IPS DF 6.9 (cell line): ENCODE data around the gene RBPMS2.

Experiments
- DNase-seq: peaks from one replicate; pipeline ENCODE4 v3.0.0-alpha.2; 2013; ENCODE audit warnings: low read depth, low spot score
- H3K27ac ChIP-seq: one replicate; pipeline ENCODE4 v1.5.1; 2013; ENCODE audit warnings: low read length, control low read depth
- H3K27me3 ChIP-seq: 2 replicates; pipeline ENCODE4 v1.6.1; 2013; ENCODE audit warnings: mild to moderate bottlenecking, low read length; ENCODE audit not compliant: control insufficient read depth, insufficient read depth
- H3K36me3 ChIP-seq: 2 replicates; pipeline ENCODE4 v1.6.1; 2013; ENCODE audit warnings: low read length; ENCODE audit not compliant: control insufficient read depth, insufficient read depth
- H3K4me1 ChIP-seq: 2 replicates; pipeline ENCODE4 v1.6.1; 2013; ENCODE audit warnings: low read length; ENCODE audit not compliant: control insufficient read depth, insufficient read depth
- H3K4me3 ChIP-seq: 2 replicates; pipeline ENCODE4 v1.5.1; 2013; ENCODE audit warnings: mild to moderate bottlenecking, low read length
- H3K9me3 ChIP-seq: 2 replicates; pipeline ENCODE4 v1.6.1; 2013; ENCODE audit warnings: low read length, inconsistent platforms; ENCODE audit not compliant: control insufficient read depth, insufficient read depth
- WGBS: extraction: QIAGEN DNeasy Blood & Tissue Kit; methylation state at CpG from one replicate; pipeline ENCODE4 v1.1.7; 2013; ENCODE audit warnings: mixed read lengths, missing lambda C conversion rate; ENCODE audit not compliant: insufficient read length, insufficient coverage; 5-methylcytosine and 5-hydroxymethylcytosine counted together

The RBPMS2 gene

DNA sequence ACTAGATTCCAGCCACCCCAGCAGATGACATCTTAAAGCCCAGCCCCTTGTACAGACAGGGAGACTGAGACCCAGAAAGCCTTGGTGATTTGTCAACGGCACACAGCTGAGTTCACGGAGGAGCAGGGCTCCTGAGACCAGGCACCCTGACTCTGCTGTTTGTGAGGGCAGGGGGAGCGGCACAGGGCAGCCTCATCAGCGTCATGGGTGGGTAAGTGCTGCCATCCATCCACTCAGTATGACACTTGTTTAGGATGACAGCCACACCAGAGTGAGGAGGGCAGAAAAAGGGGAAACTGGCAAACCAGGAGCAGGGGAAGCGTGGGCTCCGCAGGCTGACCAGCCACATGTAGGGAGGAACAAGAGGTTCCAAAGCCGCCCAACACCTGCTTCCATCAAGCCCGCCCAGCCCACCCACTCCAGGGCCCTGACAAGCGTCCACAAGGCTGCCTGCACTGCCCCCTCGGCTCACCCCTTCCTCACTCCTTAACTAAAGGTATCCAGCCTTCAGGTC, 19.9 kb downstream of the RBPMS2 start:
- H3K9me3 ChIP-seq: no peaks in the 10 kb centered on the region
- H3K36me3 ChIP-seq: peaks cover 4% of the 10 kb centered on the region; the same call in 1 of the 2 replicates

DNA sequence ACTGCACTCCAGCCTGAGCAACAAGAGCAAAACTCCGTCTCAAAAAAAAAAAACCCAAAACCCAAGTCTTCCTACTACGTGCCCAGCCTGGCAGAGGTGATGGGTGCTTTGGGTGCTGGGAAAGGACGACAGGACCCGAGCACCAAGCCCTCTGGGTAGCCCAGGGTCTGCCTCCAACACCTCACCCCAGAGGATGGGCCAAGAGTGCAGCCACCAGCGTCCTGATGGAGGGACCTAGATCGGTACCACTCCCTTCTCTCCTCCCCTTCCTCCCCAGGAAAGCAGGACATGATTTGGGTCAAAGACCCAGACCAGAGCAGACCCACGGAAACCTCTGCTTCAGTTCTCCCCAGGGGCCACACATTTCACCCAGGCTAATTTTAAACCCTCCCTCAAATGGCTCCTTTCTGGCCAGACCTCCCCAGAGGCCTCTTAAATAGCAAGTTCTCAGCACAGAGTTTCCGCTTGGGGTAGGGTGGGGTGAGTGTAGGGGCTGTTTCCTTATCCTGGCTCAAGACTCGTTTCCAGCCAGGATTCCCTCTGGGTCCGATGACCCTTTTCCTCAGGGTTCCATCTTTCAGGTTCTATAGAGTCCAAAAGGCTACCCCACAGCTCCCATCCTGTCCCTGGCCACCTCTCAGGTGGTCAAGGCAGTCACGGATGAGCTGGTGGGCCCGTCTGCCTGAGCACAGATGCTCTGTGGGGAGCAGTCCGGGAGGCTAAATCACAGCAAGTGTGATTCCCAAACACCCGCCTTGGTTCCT, 20.5 kb downstream of the RBPMS2 start:
- no peak for DNase-seq
- no CpG with 5 or more reads among the region's 14 CpGs for WGBS
- H3K27ac ChIP-seq: no peak overlapping the region

More for the DNA sequence above, 19.9 kb downstream of the RBPMS2 start:
- no peak for DNase-seq
- no peaks in the 10 kb centered on the region for H3K27me3 ChIP-seq
- H3K4me1 ChIP-seq: peaks cover 3% of the 10 kb centered on the region
- WGBS: no CpG with 5 or more reads among the region's 10 CpGs
- no peak overlapping the region for H3K4me3 ChIP-seq
- H3K27ac ChIP-seq: no peak overlapping the region

DNA sequence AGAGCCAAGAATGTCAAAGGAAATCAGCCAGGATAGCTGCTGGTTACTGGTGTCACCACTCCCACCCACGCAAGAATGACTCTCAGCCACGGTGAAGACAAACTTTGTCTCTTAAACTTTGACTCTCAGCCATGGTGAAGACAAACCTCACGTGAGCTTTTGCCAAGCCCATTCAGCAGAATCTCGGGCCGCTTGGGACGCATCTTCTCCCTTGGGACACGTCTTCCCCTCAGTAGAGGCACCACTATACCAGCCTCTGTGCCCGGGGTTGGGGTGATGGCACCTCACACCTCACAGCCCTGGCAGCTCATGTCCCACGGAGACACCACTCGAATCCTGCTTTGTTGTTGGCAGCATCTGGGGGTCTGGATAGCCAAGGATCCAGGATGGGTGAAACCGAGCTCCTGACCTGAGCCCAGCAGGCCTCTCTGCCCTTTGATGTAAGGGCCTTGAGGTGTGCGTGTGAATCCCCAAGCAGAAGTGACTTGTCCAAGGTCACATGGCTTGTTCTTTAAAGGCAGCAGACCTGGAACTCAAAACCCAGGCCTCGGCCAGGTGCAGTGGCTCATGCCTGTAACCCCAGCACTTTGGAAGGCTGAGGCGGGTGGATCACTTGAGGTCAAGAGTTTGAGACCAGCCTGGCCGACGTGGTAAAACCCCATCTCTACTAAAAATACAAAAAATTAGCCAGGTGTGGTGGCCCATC, 21.8 kb downstream of the RBPMS2 start:
- no peaks in the 10 kb centered on the region for H3K27me3 ChIP-seq
- no peak overlapping the region for H3K4me3 ChIP-seq
- DNase-seq: no peak
- peaks cover 5% of the 10 kb centered on the region for H3K4me1 ChIP-seq
- no peak overlapping the region for H3K27ac ChIP-seq
- peaks cover 9% of the 10 kb centered on the region for H3K36me3 ChIP-seq
- WGBS: no CpG with 5 or more reads among the region's 16 CpGs
- H3K9me3 ChIP-seq: no peaks in the 10 kb centered on the region

More for the DNA sequence above, 20.5 kb downstream of the RBPMS2 start:
- Histone ChIP-seq H3K36me3 (peaks cover 4% of the 10 kb centered on the region; the same call in 1 of the 2 replicates), H3K9me3 (no peaks in the 10 kb centered on the region), H3K27me3 (no peaks in the 10 kb centered on the region), H3K4me1 (peaks cover 5% of the 10 kb centered on the region), H3K4me3 (no peak overlapping the region)

DNA sequence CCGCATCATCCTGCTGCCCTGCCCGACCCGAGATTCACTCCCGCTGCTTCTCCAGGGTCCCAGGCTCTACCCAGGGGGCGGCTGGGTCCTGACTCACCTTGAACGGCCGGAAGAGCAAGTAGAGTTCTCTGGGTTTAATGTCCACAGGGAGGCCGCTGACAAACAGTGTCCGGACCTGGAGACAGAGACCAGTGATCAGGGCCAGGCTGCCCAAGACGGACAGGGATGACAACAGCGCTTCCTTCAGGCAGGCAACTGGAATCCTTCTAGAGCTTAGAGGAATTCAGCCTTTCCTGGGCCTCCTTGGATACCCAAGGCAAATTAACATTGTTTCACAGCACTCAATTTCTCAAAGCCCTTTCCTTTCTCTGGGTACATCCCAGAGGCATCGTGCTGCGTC, 23.9 kb downstream of the RBPMS2 start:
- no CpG with 5 or more reads among the region's 13 CpGs for WGBS
- DNase-seq: no peak
- peaks cover 5% of the 10 kb centered on the region for H3K4me1 ChIP-seq
- H3K36me3 ChIP-seq: peaks cover 24% of the 10 kb centered on the region
- H3K27ac ChIP-seq: no peak overlapping the region
- H3K4me3 ChIP-seq: no peak overlapping the region
- no peaks in the 10 kb centered on the region for H3K27me3 ChIP-seq
- no peaks in the 10 kb centered on the region for H3K9me3 ChIP-seq

DNA sequence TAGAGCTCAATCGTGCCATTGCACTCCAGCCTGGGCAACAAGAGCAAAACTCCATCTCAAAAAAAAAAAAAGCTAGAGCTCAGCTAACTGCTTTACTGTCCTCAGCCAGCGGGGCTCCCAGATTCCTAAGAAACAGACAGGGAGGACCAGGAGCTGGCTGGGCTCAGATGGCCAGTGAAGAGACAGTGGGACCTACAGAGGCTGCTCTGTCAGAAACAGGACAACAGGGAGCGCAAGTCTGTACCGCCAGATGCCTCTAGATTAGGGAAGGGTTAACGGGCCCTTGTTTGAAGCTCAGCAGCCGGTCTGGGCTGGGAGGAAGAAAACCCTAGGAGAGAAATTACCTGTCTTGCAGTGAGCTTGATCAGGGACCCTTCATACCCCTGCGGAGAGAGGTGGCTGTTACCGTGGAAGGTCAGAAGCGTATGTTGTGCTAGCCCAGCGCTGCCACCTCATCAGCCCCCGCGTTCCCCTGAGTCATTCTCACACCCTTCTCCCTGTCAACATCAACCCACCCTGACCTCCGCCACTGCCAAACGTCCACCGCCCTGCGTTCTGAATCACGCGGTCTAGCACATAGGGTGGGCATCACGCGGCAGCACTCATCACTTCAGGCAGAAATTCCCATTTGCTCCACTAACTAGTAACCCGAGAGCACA, 25.3 kb downstream of the RBPMS2 start:
- Histone ChIP-seq H3K36me3 (peaks cover 24% of the 10 kb centered on the region), H3K4me3 (no peak overlapping the region), H3K9me3 (no peaks in the 10 kb centered on the region), H3K4me1 (peaks cover 5% of the 10 kb centered on the region; the same call in 1 of the 2 replicates), H3K27me3 (no peaks in the 10 kb centered on the region), H3K27ac (no peak overlapping the region)
- no CpG with 5 or more reads among the region's 21 CpGs for WGBS
- no peak for DNase-seq

DNA sequence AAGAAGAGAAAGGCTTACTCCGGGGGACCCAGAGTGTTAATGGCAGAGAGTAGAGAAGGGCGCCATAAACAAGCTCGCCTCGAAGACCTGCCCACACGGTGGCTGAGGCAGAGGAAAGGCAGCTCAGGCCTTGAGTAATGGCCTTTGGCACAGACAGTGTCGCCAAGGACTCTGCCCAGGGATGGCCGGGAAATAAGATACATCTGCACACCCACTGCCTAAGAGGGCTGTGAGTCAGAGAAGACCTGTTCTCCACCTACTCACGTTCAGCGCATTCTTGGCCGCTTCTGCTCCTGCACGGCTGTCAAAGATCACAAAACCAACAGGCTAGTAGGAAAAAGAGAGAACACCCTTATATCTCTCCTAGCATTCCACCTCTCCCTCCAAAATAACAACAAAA, 26.2 kb downstream of the RBPMS2 start:
- no peak for DNase-seq
- no CpG with 5 or more reads among the region's 11 CpGs for whole genome bisulfite sequencing
- H3K27me3 ChIP-seq: no peaks in the 10 kb centered on the region
- peaks cover 24% of the 10 kb centered on the region for H3K36me3 ChIP-seq
- H3K4me1 ChIP-seq: peaks cover 5% of the 10 kb centered on the region; the same call in 1 of the 2 replicates
- H3K9me3 ChIP-seq: no peaks in the 10 kb centered on the region
- H3K4me3 ChIP-seq: no peak overlapping the region
- H3K27ac ChIP-seq: no peak overlapping the region

DNA sequence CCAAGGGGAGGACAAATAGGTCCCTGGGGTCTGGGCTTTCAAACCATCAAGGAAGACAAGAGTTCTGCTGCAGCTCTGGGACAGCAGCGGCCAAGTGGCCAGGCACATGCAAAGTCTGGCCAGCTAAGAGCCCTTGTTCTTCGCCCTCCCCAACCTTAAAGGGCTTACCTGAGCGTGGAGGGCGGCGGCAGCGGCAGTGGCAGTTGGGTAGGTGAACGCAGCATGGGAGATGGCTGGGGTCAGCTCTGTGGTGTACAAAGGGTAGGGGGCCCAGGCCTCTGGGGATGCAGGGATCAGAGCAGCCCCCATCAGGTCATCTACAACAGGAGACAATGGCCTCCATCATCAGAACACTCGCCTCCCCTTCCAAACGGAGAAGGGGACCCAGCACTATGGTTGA, 27.1 kb downstream of the RBPMS2 start:
- peaks cover 24% of the 10 kb centered on the region for H3K36me3 ChIP-seq
- DNase-seq: no peak
- H3K9me3 ChIP-seq: no peaks in the 10 kb centered on the region
- H3K27ac ChIP-seq: no peak overlapping the region
- no CpG with 5 or more reads among the region's 9 CpGs for WGBS
- no peaks in the 10 kb centered on the region for H3K27me3 ChIP-seq
- H3K4me1 ChIP-seq: peaks cover 5% of the 10 kb centered on the region; the same call in 1 of the 2 replicates
- no peak overlapping the region for H3K4me3 ChIP-seq

DNA sequence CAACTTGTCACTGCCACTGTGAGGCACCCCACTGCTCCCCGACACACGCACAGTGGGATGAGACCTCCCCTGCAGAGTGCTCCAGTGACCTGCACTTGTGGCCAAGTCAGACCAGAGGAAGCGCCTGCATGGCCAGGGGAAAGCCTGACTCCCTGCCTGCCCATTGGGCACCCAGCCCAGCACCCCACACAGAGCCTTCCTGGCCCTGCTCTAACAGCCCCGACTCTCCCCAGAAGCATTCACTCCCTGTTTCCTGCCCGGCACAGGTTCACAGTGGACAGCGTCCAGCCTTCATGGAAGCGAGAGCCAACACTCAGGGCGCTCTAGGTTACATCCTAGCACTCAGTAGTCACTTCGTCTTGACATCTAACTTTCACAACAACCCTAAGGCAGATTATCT, 27.8 kb downstream of the RBPMS2 start:
- H3K27ac ChIP-seq: no peak overlapping the region
- DNase-seq: no peak
- H3K27me3 ChIP-seq: no peaks in the 10 kb centered on the region
- H3K4me1 ChIP-seq: peaks cover 4% of the 10 kb centered on the region; the same call in 1 of the 2 replicates
- H3K4me3 ChIP-seq: no peak overlapping the region
- H3K9me3 ChIP-seq: no peaks in the 10 kb centered on the region
- WGBS: no CpG with 5 or more reads among the region's 9 CpGs
- peaks cover 25% of the 10 kb centered on the region for H3K36me3 ChIP-seq

DNA sequence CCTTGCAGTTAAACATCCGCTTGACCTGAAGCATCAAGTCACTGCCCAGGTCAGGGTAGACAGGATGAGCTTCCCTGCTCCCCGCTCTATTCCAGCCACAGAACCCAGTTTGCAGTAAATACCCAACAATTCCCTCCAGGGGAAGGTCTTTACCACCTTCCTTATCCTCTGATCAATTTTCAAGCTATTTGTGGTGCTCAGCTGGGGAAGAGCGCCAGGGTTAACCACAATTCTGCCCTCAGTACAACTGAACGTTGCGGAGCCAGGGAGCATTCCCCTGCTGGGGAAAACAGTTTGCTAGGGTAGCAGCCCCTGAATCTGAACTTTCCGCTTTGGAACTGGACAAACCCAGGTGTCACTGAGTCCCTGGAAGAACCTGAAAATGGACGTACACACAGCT, 28.5 kb downstream of the RBPMS2 start:
- H3K4me1 ChIP-seq: peaks cover 4% of the 10 kb centered on the region; the same call in 1 of the 2 replicates
- H3K4me3 ChIP-seq: no peak overlapping the region
- no peaks in the 10 kb centered on the region for H3K27me3 ChIP-seq
- no peak overlapping the region for H3K27ac ChIP-seq
- H3K36me3 ChIP-seq: peaks cover 29% of the 10 kb centered on the region
- H3K9me3 ChIP-seq: no peaks in the 10 kb centered on the region
- no peak for DNase-seq
- WGBS: no CpG with 5 or more reads among the region's 7 CpGs

DNA sequence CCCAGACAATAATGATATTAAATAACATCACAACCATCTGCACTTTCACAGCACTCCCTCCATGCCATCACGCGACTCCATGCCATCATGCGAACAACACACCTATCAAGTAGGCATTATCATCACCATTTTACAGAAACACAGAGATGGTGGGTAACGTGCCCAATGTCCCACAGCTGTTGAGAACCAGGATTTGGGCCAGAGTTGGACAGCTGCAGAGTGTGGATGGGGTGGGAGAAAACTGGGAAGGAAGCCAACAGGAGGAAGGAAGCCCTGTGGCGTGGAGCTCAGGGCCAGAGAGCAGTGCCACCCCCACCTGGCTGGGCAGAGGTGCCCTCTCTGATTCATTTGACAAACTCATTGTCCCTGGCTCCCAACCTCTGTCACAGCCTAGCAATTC, 29.0 kb downstream of the RBPMS2 start:
- no CpG with 5 or more reads among the region's 5 CpGs for WGBS
- Histone ChIP-seq H3K36me3 (peaks cover 27% of the 10 kb centered on the region), H3K27ac (no peak overlapping the region), H3K4me1 (peaks cover 4% of the 10 kb centered on the region; the same call in 1 of the 2 replicates), H3K27me3 (no peaks in the 10 kb centered on the region), H3K9me3 (no peaks in the 10 kb centered on the region), H3K4me3 (no peak overlapping the region)
- no peak for DNase-seq
